PFSK-1 (cell line): Measurements from ENCODE around the gene MAEA.

Experiments
- FOXP2 ChIP-seq: optimal IDR thresholded peaks from 2 replicates; pipeline ENCODE3; 2011; ENCODE audit warnings: borderline replicate concordance, control low read depth, inconsistent platforms; ENCODE audit not compliant: insufficient read depth; ENCODE audit errors: extremely low read length, extremely low read depth
- POLR2AphosphoS5 ChIP-seq: IDR thresholded peaks from 2 replicates; pipeline ENCODE4 v1.6.1; 2012; ENCODE audit warnings: low read depth, mild to moderate bottlenecking, control low read depth, low read length, moderate library complexity
- REST ChIP-seq, 2 experiments: IDR thresholded peaks; 2 replicates each; pipeline versions ENCODE4 v1.6.1 to v1.8.0; 2011 to 2012; ENCODE audit warnings: low read depth in 2 of 2, low read length in 2 of 2, control low read depth in 1 of 2, inconsistent platforms in 1 of 2, mild to moderate bottlenecking in 1 of 2, moderate library complexity in 1 of 2; ENCODE audit not compliant: insufficient read depth in 1 of 2
- SIN3A ChIP-seq: IDR thresholded peaks from 2 replicates; pipeline ENCODE4 v1.6.1; 2012; ENCODE audit warnings: mild to moderate bottlenecking, low read length, moderate library complexity, borderline replicate concordance; ENCODE audit not compliant: insufficient read depth
- TAF1 ChIP-seq: IDR thresholded peaks from 2 replicates; pipeline ENCODE4 v1.6.1; 2012; ENCODE audit warnings: low read length, control low read depth, borderline replicate concordance; ENCODE audit not compliant: insufficient read depth

MAEA gene

GRCh38 chr4:1250921-1251772 is 38.5 kb upstream of the MAEA start:
- TF ChIP-seq SIN3A (no peak), FOXP2 (no peak), TAF1 (no peak)

GRCh38 chr4:1251773-1252066 is 38.0 kb upstream of the MAEA start:
- TF ChIP-seq FOXP2 (no peak), SIN3A (no peak), POLR2AphosphoS5 (no peak), TAF1 (no peak), REST (IDR thresholded peaks at IDR 0.05; ENCODE audit: insufficient read depth in 1 of 2, low read depth in 2 of 2, low read length in 2 of 2) (no peak)

GRCh38 chr4:1252928-1253492 is 36.7 kb upstream of the MAEA start:
- no peak for TF ChIP-seq POLR2AphosphoS5
- no peak for TF ChIP-seq TAF1

GRCh38 chr4:1253831-1254230 is 35.9 kb upstream of the MAEA start:
- no peak for TF ChIP-seq REST (IDR thresholded peaks at IDR 0.05; ENCODE audit: insufficient read depth in 1 of 2, low read depth in 2 of 2, low read length in 2 of 2)
- TF ChIP-seq FOXP2, result no peak
- TF ChIP-seq SIN3A, result no peak
- no peak for TF ChIP-seq TAF1
- no peak for TF ChIP-seq POLR2AphosphoS5

GRCh38 chr4:1255151-1255550 is 34.5 kb upstream of the MAEA start:
- TF ChIP-seq POLR2AphosphoS5, result no peak
- no peak for TF ChIP-seq SIN3A
- TF ChIP-seq REST (IDR thresholded peaks at IDR 0.05; ENCODE audit: insufficient read depth in 1 of 2, low read depth in 2 of 2, low read length in 2 of 2), result no peak
- no peak for TF ChIP-seq TAF1
- TF ChIP-seq FOXP2, result no peak

GRCh38 chr4:1255699-1256098 is 34.0 kb upstream of the MAEA start:
- TF ChIP-seq TAF1 (no peak), SIN3A (no peak), REST (IDR thresholded peaks at IDR 0.05; ENCODE audit: insufficient read depth in 1 of 2, low read depth in 2 of 2, low read length in 2 of 2) (no peak), FOXP2 (no peak), POLR2AphosphoS5 (no peak)
